H1 (cell line): ENCODE data around the gene LRCH3.

ENCODE experiments used
- BRCA1 ChIP-seq: IDR thresholded peaks from 2 replicates; pipeline ENCODE4 v1.6.1; 2012; ENCODE audit warnings: low read depth, low read length, improper control_type of control experiment
- CEBPB ChIP-seq: IDR thresholded peaks from 2 replicates; pipeline ENCODE4 v1.6.1; 2012; ENCODE audit warnings: low read depth, low read length
- EZH2 ChIP-seq: fragments of 200-600 bp; sonication (generic); IDR thresholded peaks from 2 replicates; pipeline ENCODE4 v1.7.1; 2012; ENCODE audit warnings: low read depth, mild to moderate bottlenecking, moderate library complexity, low read length, inconsistent platforms; ENCODE audit not compliant: severe bottlenecking
- GABPA ChIP-seq: IDR thresholded peaks from 2 replicates; pipeline ENCODE4 v1.6.1; 2011; ENCODE audit warnings: mild to moderate bottlenecking, low read length, moderate library complexity, borderline replicate concordance; ENCODE audit not compliant: insufficient read depth
- JUN ChIP-seq: IDR thresholded peaks from 2 replicates; pipeline ENCODE4 v1.6.1; 2011; ENCODE audit warnings: low read depth, mild to moderate bottlenecking, improper control_type of control experiment, low read length
- NANOG ChIP-seq: IDR thresholded peaks from 2 replicates; pipeline ENCODE4 v1.6.1; 2011; ENCODE audit warnings: low read length, low read depth, mild to moderate bottlenecking, inconsistent platforms; ENCODE audit not compliant: insufficient read depth, poor library complexity, severe bottlenecking
- POLR2A ChIP-seq, 2 experiments: IDR thresholded peaks; 1 replicate in 1 of 2; 2 replicates in 1 of 2; pipeline ENCODE4 v1.6.1; 2011; ENCODE audit warnings: low read depth in 2 of 2, low read length in 2 of 2, mild to moderate bottlenecking in 2 of 2; ENCODE audit errors: control extremely low read depth in 1 of 2
- RAD21 ChIP-seq, 2 experiments: IDR thresholded peaks in 1 of 2; conservative IDR thresholded peaks in 1 of 2; 2 replicates each; pipeline ENCODE4 v1.6.1; 2011; ENCODE audit warnings: low read depth in 2 of 2, low read length in 2 of 2, improper control_type of control experiment in 1 of 2, inconsistent platforms in 1 of 2, mild to moderate bottlenecking in 1 of 2, moderate library complexity in 1 of 2
- SRF ChIP-seq: IDR thresholded peaks from 2 replicates; pipeline ENCODE4 v1.6.1; 2011; ENCODE audit warnings: mild to moderate bottlenecking, low read depth, low read length, moderate library complexity
- TAF1 ChIP-seq: IDR thresholded peaks from 2 replicates; pipeline ENCODE4 v1.6.1; 2011; ENCODE audit warnings: mild to moderate bottlenecking, low read depth, low read length
- YY1 ChIP-seq: IDR thresholded peaks from 2 replicates; pipeline ENCODE4 v1.6.1; 2011; ENCODE audit warnings: low read depth, mild to moderate bottlenecking, low read length
- ZNF274 ChIP-seq: IDR thresholded peaks from 2 replicates; pipeline ENCODE4 v1.7.0; 2012; ENCODE audit warnings: low read length, borderline replicate concordance; ENCODE audit errors: extremely low read depth
- TF ChIP-seq, protein P1 (sequence below), 3 experiments: IDR thresholded peaks; 1 replicate in 2 of 3; 2 replicates in 1 of 3; pipeline versions ENCODE4 v1.5.1 to v1.6.1; 2011; ENCODE audit warnings: low read length in 3 of 3, mild to moderate bottlenecking in 3 of 3, inconsistent platforms in 2 of 3, low read depth in 1 of 3, moderate library complexity in 1 of 3; ENCODE audit not compliant: insufficient read depth in 1 of 3; ENCODE audit errors: control extremely low read depth in 1 of 3
- TF ChIP-seq, protein P2 (sequence below): IDR thresholded peaks from 2 replicates; pipeline ENCODE4 v1.6.1; 2012; ENCODE audit warnings: inconsistent platforms

DNA sequence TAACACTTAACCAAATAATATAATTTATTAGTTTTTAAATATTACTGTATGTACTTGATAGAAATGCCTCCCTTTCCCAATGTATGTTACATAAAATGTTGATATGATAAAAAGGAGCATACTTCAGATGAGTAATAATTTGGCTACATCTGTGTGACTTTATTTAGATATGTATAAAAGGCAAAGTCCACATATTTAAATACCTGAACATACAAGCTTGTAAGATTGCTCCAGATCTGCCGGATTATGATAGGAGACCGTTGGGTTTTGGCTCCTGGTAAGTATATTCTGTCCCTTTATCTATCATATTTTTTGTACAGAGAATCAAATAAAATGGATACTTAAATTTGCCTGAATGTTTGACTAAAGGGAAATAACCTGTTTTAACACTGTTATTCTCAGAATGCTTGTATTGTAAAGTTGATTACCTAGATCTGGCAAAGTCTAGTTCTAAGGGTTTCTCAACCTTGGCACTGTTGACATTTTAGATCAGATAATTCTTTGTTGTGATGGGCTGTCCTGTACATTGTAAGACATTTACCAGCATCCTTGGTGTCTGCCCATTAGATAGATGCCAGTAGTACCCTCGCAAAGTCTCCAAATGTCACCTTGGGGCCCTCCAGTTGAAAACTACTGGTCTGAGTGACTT, 38.5 kb downstream of the LRCH3 start:
- TF ChIP-seq, protein P1, sequence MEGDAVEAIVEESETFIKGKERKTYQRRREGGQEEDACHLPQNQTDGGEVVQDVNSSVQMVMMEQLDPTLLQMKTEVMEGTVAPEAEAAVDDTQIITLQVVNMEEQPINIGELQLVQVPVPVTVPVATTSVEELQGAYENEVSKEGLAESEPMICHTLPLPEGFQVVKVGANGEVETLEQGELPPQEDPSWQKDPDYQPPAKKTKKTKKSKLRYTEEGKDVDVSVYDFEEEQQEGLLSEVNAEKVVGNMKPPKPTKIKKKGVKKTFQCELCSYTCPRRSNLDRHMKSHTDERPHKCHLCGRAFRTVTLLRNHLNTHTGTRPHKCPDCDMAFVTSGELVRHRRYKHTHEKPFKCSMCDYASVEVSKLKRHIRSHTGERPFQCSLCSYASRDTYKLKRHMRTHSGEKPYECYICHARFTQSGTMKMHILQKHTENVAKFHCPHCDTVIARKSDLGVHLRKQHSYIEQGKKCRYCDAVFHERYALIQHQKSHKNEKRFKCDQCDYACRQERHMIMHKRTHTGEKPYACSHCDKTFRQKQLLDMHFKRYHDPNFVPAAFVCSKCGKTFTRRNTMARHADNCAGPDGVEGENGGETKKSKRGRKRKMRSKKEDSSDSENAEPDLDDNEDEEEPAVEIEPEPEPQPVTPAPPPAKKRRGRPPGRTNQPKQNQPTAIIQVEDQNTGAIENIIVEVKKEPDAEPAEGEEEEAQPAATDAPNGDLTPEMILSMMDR (IDR thresholded peaks at IDR 0.05; ENCODE audit: control extremely low read depth in 1 of 3, insufficient read depth in 1 of 3, low read depth in 1 of 3, low read length in 3 of 3) = no peak
- TF ChIP-seq GABPA (no peak), POLR2A (IDR thresholded peaks at IDR 0.05; ENCODE audit: control extremely low read depth in 1 of 2, low read depth in 2 of 2, low read length in 2 of 2) (no peak), SRF (no peak), EZH2 (no peak), JUN (no peak), ZNF274 (no peak), RAD21 (IDR thresholded peaks at IDR 0.05 in 1 of 2, conservative IDR thresholded peaks at IDR 0.05 in 1 of 2; ENCODE audit: low read depth in 2 of 2, low read length in 2 of 2) (no peak), CEBPB (no peak), BRCA1 (no peak), YY1 (no peak), NANOG (no peak), TAF1 (no peak)
- TF ChIP-seq, protein P2, sequence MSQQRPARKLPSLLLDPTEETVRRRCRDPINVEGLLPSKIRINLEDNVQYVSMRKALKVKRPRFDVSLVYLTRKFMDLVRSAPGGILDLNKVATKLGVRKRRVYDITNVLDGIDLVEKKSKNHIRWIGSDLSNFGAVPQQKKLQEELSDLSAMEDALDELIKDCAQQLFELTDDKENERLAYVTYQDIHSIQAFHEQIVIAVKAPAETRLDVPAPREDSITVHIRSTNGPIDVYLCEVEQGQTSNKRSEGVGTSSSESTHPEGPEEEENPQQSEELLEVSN = no peak
